ENCODE data around the gene ACOT12.
"Not testable (repeated sequence)": the region's sequence is repeated elsewhere in the genome, so short reads cannot be mapped to it uniquely, and the experiment has no call there.

ACOT12 gene

DNA sequence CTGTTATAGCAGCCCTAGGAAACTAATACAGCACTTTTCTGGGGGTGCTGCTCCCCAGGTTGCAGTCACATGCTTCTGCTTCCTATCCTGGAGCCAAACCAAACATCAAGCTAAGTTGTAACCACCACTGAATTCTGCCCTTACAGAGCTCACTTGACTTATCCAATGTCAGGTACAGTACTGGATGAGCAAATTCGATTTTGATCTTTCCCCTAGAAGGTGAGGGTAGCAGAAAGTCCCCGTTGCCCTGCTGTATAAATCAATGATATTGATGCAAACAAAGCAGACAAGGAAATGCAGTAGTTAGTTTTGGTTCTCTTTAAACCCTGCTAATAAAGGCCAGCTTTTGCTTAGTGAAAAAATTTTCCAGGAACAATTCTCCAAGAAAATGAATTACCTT lies 56.1 kb downstream of the ACOT12 start:
- no peak for DNase-seq

DNA sequence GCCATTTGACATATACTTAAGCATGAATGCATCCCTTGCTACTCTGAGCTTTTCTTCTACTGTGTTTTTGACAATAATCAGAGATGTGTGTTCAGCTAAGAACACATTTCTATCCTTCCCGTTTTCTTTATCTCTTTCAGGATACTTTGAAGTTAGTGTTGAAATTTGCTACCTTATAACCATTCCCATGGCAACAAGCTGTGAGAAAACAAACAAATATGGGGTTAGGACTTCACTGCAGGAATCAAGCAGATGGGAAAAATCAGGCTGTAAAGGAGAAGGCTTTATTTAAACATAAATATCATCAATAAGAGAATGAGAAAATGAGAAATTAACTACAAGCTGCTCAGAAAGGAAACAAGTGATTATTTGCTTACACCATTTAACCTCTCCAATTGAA lies 57.4 kb downstream of the ACOT12 start:
- no peak for DNase-seq

DNA sequence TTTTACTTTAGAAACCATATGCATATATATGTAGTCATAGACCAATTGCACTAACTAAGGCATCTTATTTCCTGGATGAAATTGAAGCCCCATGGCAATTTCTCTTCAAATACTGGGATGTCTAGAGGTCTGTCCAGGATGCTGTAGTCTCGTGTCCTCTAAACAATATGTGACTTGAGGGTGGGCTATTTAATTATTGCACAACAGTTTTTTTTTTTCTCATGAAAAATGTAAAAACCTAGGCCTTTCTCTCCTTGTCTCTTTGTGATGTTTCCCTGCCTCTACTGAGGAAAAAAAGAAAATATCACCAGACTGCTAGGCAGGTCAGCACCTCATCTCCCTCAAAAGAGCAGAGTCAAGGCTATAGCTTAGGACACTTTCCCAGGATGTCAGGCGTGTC lies 58.0 kb downstream of the ACOT12 start:
- no peak for DNase-seq

DNA sequence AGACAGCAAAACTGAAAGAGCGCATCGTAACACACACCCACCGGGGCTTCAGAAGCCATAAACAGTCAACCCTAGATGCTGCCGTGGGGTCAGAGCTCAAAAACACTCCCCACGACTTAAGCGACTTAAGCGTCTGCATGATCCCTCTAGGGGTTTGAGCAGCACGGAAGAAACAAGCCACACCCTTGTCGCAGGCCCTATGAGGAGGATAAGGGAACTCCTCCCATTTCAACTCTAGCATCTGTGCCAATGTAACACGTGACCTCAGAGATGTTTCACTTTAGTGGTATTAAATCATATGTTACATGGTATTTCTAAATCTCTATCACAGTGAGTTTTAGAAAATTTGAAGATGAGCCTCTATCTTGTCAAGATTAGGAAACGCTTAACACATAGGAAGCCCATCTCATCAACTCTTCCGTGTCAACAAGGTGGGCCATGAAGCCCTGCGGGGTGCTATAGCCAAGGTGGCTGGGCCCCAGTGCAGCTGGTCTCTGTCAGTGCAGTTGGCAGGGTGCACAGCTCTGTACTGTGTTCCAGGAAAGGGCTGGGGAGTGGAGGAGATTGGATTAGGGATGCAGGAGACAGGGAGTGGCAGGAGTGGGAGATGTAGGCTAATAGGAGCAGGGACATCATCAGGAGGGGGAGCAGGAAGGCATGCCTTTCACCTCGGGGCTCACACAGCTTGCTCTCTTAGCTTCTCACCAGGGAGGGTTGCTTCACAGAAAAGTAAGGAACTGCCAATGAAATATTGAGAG lies 59.5 kb downstream of the ACOT12 start:
- DNase-seq = no peak

- no peak for DNase-seq
Observed at GRCh38 chr5:81326554-81326953, 67.4 kb downstream of the ACOT12 start.

- DNase-seq = no peak
Observed at GRCh38 chr5:81317536-81317935, 76.4 kb downstream of the ACOT12 start.

- no peak for DNase-seq
Observed at GRCh38 chr5:81316571-81316970, 77.4 kb downstream of the ACOT12 start.

DNA sequence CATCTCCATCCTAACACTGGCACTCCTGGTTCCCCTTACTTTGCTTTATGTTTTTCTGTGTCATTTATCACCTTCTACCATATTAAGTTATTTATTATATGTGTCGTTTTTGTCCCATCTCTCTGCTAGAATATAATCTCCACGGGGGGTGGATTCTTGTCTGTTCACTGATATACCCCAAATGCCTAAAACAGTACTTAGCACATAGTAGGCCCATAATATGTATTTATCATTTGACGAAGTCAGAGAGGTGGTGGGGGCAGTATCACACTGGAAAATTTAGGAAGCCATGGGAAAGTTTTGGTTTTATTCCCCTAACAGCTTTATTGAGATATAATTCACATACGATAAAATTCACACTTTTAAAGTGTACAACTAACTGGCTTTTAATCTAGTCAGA lies 78.1 kb downstream of the ACOT12 start:
- no peak for DNase-seq

DNA sequence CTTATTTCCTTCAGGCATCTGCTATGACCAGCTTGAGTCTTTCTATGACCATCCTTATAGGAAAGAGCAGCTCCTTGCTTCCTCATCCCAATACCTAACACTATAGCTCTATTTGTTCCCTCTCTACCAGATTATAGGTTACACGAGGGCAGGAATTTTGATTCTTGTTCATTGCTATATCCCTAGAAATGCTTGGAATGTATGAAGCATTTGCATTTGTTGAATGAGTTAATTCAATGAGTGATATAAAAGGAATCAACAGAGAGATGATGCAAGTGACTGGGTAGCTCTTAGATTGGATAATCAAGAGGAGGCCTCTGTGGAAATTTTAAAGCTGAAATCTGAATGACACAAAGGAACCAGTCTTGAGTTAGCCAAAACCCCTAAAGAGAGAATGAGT lies 78.6 kb downstream of the ACOT12 start:
- no peak for DNase-seq

- no peak for DNase-seq
Observed at GRCh38 chr5:81314581-81314980, 79.4 kb downstream of the ACOT12 start.

DNA sequence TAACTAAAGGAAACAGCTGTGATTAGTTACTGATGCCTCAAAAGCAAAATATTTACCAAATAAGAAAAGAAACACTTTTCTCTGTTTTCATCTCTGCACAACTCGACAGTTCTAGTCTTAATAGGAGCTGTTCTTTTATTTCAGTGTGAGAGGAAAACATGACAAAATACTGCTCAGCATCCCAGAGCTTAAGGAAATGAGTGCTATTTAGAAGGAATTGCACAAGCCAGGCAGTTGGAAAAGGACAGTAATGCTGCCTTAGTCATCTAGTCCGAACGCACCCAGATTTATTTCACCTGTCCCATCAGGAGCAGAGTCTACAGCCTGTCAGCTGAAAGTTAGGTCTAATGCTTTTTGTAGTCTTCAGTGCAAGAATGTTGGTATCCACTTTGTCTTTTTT lies 80.2 kb downstream of the ACOT12 start:
- no peak for DNase-seq

DNA sequence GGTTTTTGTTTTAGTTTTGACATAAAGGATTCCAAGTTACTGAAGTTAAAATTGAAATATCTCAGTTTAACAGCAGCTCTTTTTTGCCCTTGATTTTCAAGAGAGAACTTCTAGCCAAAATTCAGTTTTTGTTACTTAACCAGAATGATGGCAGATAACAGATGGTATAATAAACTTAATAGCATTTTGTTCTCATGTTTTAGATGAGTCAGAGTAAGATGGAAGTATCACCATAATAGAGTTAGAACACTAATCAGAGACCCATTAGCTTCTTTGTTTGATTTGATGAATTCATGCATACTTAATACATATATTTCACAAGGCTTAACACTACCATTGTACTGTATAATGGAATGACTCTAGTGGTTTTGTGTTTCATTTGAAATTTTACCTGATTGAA lies 80.7 kb downstream of the ACOT12 start:
- no peak for DNase-seq

DNA sequence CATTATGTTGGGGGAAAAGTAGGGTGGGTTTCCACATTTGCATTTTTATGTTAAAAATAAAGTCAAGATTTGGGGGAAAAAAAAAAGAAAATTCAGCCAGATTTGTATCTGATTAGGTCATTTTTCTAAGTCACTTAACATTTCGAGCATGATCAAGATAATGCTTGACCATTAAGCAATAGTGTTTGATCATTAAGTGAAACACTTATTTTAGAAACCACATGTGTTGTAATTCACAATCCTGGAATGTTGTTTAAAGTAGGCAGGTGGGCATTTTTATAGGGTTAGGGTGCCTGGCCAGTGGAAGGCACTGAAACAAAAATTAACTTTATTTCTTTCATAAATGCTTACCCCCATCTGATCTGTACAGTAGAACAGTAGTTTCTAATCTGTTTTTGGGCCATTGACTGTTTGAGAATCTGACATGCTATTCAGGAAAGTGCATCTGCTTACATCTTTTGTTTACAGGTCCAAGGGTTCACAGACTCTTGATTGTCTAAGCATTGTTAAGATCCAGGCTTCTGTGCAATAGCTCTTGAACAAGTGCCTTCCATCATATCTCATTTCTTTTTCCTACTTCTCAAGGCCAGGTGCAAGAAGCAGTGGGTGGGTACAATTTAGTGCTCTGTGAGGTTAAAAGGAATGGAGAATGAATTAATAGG lies 83.4 kb downstream of the ACOT12 start:
- DNase-seq = no peak

- no peak for DNase-seq
Observed at GRCh38 chr5:81308836-81309235, 85.1 kb downstream of the ACOT12 start.

DNA sequence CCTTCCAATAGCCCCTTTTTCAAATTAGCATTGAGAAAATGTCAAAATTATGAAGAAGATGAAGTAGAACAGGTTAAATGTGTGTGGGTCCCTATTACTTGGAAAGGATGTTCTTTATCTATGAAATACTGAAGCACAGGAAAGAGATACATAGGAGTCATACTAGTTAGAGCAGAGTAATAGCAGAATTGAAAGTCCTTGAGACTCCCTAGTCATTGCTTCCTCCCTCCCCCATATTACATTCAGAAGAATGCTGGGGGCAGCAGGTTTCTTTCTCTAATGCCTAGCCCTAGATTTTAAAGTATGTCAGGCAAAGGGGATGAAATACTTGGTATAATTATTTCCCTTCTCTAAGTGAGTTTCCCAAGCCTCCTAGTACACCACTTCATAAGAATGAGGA lies 88.1 kb downstream of the ACOT12 start:
- no peak for DNase-seq

DNA sequence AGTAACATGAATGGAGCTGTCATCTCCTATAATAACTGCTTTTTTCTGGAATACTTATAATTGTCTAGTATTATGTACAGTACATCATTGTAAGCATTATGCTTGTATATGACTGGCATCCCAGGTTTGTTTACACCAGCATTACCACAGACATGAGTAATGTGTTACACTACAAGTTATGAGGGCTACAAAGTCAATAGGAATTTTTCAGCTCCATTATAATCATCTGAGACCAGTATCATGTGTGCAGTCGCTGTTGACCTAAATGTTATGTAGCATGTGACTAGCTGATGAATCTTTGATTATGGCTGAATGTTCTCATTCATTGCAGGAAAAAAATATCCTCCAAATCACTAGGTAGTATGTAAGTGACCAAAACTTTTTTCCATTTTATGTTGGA lies 90.4 kb downstream of the ACOT12 start:
- no peak for DNase-seq

GRCh38 chr5:81302596-81302995 lies 91.3 kb downstream of the ACOT12 start:
- no peak for DNase-seq

DNA sequence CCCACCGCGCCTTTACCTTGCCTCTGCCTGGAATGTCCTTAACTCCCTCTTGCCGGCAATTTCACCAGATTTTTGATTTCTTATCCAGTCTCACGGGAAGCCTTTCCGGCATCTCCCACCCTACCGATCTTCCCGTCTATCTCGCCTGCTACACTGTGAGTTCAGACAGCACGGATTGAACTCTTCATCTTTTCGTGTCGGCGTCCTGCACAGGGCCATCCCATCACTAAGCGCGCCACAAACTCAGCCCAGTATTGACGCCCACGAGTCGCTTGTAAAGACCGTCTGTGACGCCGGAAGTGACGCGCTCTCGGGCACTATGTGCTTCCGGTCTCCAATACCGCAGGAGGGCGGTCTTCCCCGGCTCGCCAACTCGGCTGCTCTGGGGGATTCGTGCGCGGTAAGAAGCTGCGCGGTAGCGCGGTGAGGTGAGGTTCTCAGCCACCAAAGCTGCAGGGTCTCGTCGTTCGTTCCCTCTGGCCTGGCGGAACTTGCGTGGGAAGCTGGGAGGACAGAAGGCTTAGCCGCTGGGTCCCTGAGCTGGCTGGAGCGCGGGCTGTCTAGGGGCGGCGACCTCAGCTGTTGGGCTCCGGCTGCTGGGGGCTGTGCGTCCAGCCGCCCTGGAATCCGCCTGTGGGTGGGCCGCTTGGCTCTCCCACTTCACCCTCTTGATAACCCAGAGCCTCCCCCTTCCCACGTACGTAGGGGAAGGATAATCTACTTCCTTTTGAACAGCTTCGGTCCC lies 92.5 kb downstream of the ACOT12 start, which contains the start of gene ZCCHC9:
Gene ZCCHC9, plus strand, starts transcription at position 317 of the 745 bp plus-strand sequence. CDS start 3,171 bp downstream, outside the sequence.
- peak; percentile 92 for DNase-seq

GRCh38 chr5:81300921-81301270 lies 93.0 kb downstream of the ACOT12 start:
- no peak for DNase-seq

GRCh38 chr5:81297531-81297930 lies 96.4 kb downstream of the ACOT12 start:
- no peak for DNase-seq

DNA sequence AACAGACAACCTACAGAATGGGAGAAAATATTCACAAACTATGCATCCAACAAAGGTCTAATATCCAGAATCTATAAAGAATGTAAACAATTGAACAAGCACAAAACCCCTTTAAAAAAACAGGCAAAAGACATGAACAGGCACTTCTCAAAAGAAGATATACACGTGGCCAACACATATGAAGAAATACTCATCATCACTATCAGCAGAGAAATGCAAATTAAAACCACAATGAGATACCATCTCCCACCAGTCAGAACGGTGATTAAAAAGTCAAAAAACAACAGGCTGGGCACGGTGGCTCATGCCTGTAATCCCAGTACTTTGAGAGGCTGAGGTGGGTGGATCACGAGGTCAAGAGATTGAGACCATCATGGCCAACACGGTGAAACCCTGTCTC lies 99.9 kb downstream of the ACOT12 start:
- DNase-seq = not testable (repeated sequence)

DNA sequence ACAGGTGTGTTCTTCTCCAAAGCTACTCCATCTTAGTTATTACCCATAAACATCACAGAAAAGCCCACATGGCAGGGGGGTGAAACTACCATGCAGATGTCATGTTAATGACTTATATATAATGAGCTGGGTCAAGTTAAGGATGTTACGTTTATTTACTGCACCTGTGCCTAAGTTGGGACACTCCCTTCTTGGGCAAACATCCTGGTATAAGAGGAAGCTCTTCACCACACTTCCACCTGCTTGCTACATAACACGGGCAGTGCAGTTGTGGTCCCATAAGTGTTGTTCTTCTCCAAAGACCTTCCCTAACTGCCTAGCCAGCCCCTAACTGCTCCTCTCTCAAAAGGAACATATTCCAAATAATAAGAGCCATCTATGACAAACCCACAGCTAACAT lies 101.8 kb downstream of the ACOT12 start:
- DNase-seq = no peak

GRCh38 chr5:81290146-81290545 lies 103.8 kb downstream of the ACOT12 start:
- no peak for DNase-seq

- DNase-seq = no peak
Observed at GRCh38 chr5:81288021-81288433, 105.9 kb downstream of the ACOT12 start.
